Testis (tissue), 2 donors: ENCODE results near the gene PHF24.
"Not testable (repeated sequence)": the region's sequence is repeated elsewhere in the genome, so short reads cannot be mapped to it uniquely, and the experiment has no call there.

Experiments
- CTCF ChIP-seq, 3 experiments: fragments of 450-650 bp in 2 of 3; fragments of 200-600 bp in 1 of 3; sonication (generic) in 1 of 3; IDR thresholded peaks; one replicate each; pipeline ENCODE4 v1.5.1; 2016 to 2019; ENCODE audit warnings: antibody characterized with exemption in 3 of 3, mild to moderate bottlenecking in 2 of 3, moderate library complexity in 1 of 3
- POLR2A ChIP-seq: fragments of 450-650 bp; IDR thresholded peaks from one replicate; pipeline ENCODE4 v1.6.1; 2017; ENCODE audit warnings: antibody characterized with exemption, mild to moderate bottlenecking, moderate library complexity

GRCh38 chr9:34939989-34940388 lies 18.1 kb upstream of the PHF24 start:
- not testable (repeated sequence) for TF ChIP-seq POLR2A; CTCF (IDR thresholded peaks at IDR 0.05)
